Stimulated activated naive CD4-positive, alpha-beta T cell treated with Interleukin-2 at 50 U/mL for 16 hours (primary cell): ENCODE data around the gene KANK2.
A peak's percentile ranks its signal among the peaks of the same experiment; 100 is the strongest.
"Not testable (repeated sequence)": the region's sequence is repeated elsewhere in the genome, so short reads cannot be mapped to it uniquely, and the experiment has no call there.

Experiments used
- DNase-seq: peaks from one replicate; lab custom pipeline; 2025; lab: John Stamatoyannopoulos, UW

Gene KANK2

GRCh38 chr19:11172576-11172975 lies 24.8 kb downstream of the KANK2 start:
- DNase-seq = no peak

GRCh38 chr19:11171144-11171543 lies 26.2 kb downstream of the KANK2 start:
- no peak for DNase-seq

- DNase-seq = no peak
These were observed 27.3 kb downstream of the KANK2 start for GRCh38 chr19:11169896-11170678.

- no peak for DNase-seq
These were observed 28.8 kb downstream of the KANK2 start for GRCh38 chr19:11168568-11168967.

GRCh38 chr19:11166281-11167142 lies 30.8 kb downstream of the KANK2 start:
- DNase-seq = no peak

GRCh38 chr19:11165486-11166030 lies 31.8 kb downstream of the KANK2 start:
- no peak for DNase-seq

- DNase-seq = no peak
These were observed 32.4 kb downstream of the KANK2 start for GRCh38 chr19:11164879-11165406.

- no peak for DNase-seq
These were observed 33.0 kb downstream of the KANK2 start for GRCh38 chr19:11164296-11164695.

GRCh38 chr19:11160440-11160768 lies 36.9 kb downstream of the KANK2 start:
- DNase-seq = not testable (repeated sequence)

GRCh38 chr19:11159598-11160439 lies 37.5 kb downstream of the KANK2 start:
- no peak for DNase-seq

- DNase-seq = peak; percentile 89
These were observed 41.8 kb downstream of the KANK2 start, which contains the start of gene SPC24 for GRCh38 chr19:11155373-11156120. TSS of gene SPC24 (minus strand) at chr19:11155782. CDS start at chr19:11155776, 6 bp downstream.

GRCh38 chr19:11154683-11155047 lies 42.7 kb downstream of the KANK2 start:
- DNase-seq = no peak

GRCh38 chr19:11152318-11153062 lies 44.9 kb downstream of the KANK2 start:
- DNase-seq = no peak

GRCh38 chr19:11151181-11151580 lies 46.2 kb downstream of the KANK2 start:
- DNase-seq = no peak

GRCh38 chr19:11148001-11148400 lies 49.3 kb downstream of the KANK2 start:
- no peak for DNase-seq

GRCh38 chr19:11145536-11145924 lies 51.8 kb downstream of the KANK2 start:
- DNase-seq = no peak

GRCh38 chr19:11142528-11143171 lies 54.7 kb downstream of the KANK2 start:
- DNase-seq = no peak

- no peak for DNase-seq
These were observed 55.3 kb downstream of the KANK2 start for GRCh38 chr19:11141937-11142527.

- DNase-seq = no peak
These were observed 56.4 kb downstream of the KANK2 start for GRCh38 chr19:11140896-11141295.
